ENCODE measurements around the gene RAMACL.
"Not testable (repeated sequence)": the region's sequence is repeated elsewhere in the genome, so short reads cannot be mapped to it uniquely, and the experiment has no call there.

The RAMACL gene

DNA sequence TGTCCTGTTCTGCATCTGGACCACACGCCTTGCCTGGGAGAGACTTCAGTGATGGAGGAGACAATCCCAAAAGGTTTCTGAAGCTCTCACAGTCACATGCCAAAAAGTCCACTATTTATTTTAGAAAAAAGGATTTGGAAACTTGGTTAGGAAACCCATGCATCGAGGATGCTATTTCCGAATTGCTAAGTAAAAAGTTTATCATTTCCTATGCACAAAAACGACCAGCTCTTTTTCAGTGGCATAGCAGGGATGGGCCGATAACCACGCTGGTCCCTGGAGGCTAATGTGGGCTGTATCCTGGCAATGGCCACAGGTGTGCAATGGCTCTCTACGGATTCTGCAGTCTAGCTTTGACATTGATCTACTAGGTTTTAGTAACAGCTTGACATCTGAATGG, 33.9 kb downstream of the RAMACL start:
- no peak for DNase-seq

DNA sequence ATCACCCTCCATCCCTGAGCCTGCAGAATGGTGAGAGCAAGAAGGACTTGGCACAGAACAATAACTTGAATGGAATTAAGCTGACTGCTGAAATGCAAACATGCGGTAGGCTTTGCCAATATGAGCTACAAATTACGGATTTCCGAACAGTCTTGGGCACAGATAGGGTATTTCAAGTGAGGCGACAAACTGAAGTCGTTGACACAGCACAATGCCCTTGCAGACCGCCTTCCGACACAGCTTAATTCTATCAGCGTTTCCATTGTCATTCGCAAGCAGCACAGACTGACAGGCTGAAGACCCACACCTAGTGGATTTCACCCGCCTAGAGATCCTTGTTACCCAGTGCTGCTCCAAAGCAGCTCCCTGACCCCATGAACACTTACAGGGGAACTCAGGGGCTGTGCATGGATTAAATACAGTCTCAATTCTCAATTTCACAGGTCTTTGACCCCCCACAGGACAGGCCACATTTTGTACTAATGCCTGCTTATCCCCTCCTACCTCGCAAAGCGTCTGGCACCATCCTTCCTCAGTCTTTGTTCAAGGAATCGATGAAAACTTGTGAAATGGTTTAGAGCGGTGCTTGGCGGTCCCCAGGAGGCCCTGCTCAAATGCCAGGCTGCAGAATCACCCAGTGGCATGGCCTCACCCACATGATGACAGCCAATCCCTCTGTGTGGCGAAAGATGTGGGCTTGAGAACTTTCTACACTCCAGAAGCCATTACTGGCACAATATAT, 34.6 kb downstream of the RAMACL start:
- DNase-seq, result no peak

DNA sequence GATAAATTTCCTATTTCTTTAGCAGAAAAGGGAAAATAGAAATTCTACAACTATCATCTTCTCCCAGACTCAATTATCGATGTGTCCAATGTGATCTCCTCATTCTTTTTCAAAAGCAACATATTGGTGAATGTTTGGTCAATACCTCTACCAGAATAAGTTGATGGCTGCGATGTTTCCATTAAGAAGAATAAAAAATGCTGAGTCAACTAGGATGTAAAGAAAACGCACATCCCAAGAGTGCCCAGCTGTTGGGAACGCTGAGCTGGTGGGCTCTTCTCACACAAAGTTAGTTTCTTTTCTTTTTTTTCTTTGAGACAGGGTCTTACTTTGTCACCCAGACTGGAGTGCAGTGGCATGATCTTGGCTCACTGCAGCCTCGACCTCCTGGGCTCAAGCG, 39.8 kb downstream of the RAMACL start:
- no peak for DNase-seq

DNA sequence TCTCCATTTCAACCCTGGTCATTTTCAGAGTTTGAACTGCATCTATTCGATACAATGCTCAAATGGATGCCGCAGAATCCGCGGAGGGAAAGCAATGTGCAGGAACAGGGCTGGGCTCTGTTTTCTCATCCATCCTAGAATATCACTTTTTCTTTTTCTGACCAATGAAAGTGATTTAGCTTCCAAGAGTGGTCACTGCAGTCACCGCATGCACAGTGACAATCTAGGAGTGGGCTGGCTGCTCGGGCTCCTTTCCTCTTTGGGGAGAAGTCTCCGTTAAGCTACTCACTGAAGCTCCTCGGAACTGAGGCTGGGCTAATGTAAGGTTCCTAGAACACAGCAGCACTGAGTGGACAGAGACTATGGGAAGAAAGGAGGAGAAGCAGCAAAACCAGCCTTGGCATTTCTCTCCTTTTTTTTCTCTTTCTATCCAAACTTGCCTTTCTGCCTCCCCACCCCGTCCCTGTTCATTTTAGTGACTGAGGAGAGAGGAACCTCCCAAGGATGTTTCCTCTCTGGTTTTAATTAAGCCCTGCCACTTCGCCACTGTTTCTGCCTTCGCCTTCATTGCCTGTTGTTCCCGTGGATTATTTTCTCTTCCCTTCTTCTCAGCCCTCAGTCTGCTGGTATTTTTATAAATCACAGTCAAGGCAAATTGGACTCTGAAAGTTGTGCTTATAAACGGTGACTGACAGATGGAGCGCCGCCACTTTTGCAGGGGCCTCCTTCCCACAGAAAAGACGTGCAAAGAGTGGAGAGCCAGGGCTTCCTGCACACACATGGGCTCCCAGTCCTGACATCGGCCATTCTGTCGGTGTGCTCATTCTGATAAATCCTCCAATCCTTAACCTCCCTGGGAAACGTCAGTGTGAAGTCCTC, 41.1 kb downstream of the RAMACL start:
- no peak for DNase-seq

DNA sequence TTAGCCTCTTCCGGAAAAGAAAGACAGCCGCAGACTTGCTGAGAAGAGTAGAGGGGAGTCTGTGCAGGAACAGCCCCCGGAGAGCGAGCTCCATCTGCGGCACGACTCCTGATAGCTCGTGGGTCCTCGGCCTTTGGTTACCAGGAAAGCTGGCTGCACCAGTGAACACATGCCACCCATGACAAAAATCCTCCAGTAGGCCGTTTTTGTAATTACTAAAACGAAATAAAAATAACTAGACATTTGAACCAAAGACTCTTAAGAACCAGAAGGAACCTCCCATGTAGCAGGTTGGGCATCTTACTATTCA, 42.2 kb downstream of the RAMACL start:
- no peak for DNase-seq

DNA sequence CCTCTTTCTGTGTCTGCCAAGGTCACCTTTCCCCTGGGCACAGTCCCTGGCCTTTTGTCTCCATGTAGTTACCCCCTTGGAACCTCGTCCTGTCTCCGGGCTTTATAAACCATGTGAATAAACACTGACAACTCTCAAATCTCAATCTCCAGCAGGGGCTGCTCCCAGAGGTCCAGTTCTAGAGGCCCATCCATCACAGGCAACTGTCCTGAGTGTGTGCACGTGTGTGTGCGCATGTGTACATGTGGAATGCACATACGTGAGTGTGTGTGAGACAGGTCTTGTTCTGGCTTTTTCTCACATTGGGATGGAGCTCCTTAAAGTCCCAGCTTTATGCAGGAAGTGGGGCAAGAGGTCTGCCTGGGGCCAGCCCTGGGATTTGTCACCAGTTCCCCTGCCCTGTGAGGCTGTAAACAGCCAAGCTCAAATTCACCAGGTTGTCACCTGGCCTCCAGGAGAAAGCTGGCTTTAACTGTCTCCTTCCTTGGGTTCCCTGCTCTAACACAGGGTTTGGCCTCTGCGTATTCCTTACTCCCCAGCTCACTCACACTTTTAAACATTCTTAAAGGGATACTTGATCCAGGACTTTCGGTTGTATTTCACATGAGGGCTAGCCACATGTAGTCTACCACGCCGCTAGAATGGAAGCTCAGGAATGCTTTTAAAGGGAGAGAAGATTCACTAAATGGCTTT, 42.7 kb downstream of the RAMACL start:
- DNase-seq, result no peak

DNA sequence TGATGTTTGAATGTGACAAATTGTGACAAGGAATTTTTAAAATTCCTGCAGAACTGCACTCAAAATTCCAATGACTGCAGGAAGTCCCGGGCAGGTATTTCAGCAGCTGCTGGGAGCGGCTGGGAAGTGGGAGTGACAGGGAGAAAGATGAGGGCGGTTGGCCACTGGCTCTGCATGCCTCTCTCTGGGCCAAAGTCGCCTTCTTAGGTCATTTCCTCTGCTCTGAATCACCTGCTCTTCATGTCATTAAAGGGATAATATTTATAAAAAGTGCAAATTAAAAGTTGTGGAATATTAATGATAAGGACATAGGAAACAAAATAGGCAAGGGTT, 43.9 kb downstream of the RAMACL start:
- DNase-seq, result no peak

DNA sequence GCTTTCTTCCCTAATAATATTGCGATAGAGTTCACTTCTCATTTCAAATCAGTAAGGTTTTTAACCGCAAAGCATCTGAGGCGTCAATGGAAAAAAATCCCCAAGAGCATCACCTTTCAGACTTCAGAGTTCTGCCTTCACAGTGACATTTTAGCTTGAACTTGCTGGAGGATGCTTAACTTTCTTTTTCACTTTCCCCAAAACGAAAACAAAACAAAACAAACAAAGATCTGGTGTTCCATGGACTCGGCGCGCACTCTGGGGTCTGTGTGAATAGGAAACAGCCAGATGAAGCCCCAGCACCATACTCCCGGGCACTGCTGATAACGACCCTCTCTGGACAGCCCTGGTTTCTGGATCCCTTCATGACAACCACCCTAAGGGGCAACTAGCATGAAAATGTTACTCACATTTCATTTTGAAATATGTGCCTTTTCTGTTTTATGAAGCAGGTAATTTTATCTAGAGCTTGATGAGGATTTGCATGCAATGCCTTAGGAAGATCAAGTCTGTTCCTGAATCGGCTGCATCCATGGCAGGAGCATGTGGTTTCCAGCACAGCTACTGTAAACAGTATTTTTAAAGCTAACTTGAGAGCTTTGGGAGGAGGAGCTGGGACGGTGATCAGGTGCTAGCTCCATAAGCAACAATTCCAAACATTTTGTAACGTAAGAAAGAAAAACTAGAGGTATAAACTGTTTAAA, 44.5 kb downstream of the RAMACL start:
- no peak for DNase-seq

DNA sequence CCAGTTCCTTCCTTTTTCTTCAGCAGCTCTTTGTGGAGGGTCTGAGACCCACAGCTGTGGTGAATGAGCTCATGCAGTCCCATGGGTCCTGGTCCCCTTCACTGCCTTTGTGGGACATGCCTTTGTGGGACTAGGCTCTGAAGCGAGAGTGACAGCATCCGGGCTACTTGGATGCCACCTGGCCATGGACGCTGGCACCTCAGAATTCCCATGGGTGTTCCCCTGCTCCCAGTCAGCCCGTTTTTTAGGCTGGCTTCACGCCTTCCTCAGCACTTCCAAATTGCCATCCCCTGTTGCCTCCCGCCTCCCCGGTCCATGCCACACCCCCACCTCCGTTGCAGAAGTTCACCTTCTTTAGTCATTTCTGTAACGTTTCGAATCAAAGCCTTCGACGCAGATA, 45.1 kb downstream of the RAMACL start:
- DNase-seq, result no peak

DNA sequence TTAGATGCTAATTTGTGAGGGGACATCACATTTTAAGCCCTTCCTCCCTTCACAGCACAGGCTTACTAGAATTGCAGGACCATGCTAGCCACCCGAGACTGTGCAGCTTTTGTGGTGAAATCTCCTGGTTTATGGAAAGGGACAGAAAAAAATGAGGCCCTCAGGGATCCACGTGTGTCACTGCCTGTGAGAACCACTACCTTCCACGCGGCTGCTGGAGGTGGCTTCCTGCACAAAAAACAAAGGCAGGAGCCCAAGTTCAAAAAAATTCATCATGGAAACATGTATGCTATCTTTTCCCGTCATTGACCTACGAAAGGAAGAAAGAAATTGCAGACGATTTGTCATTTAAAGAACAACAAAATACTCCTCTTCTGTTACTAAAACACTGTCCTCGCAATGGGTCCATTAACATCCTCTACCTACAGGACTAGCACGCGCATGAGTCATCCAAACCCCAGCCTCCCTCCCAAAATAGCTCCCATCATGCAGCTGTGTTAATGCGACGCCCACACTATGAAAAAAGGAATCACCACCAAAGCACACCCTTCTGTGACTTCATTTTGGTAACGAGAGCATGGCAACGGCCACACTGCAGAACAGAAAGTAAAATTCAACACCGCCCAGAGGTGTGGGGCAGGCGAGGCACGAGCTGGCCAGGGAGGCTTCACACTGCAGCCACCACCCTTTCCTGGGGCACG, 45.7 kb downstream of the RAMACL start:
- no peak for DNase-seq

DNA sequence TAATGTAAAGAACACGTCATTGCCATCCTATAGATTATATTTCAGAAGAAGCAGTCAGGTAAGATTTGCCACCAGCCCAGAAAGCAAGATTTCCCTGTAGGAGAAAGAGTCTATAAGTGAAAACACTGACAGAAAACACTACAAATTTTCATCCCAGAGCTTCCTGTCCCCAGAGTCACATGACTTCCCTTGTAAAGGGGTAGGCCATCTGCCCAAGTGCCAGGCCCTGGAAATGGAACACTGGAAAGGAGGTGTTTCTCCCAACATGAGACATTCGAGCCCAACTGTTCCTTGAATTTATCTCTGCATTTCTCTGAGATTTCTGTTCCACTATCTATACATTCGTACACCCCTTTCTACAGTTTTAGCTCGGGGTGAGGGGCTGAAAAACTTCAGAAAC, 46.9 kb downstream of the RAMACL start:
- peak in 1 of 2 experiments; percentile 26 for DNase-seq

DNA sequence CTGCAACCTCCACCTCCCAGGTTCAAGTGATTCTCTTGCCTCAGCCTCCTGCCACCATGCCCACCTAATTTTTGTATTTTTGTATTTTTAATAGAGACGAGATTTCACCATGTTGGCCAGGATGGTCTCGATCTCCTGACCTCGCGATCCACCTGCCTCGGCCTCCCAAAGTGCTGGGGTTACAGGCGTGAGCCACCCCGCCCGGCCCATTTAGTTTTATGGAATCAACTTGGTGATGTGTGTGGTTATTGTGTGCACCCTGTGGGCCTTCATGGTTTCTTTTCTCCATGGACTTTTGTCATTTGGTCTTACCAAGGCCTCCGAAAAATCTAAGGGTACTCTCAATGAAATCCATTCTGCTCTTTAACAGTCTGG, 47.5 kb downstream of the RAMACL start:
- DNase-seq, result not testable (repeated sequence)

DNA sequence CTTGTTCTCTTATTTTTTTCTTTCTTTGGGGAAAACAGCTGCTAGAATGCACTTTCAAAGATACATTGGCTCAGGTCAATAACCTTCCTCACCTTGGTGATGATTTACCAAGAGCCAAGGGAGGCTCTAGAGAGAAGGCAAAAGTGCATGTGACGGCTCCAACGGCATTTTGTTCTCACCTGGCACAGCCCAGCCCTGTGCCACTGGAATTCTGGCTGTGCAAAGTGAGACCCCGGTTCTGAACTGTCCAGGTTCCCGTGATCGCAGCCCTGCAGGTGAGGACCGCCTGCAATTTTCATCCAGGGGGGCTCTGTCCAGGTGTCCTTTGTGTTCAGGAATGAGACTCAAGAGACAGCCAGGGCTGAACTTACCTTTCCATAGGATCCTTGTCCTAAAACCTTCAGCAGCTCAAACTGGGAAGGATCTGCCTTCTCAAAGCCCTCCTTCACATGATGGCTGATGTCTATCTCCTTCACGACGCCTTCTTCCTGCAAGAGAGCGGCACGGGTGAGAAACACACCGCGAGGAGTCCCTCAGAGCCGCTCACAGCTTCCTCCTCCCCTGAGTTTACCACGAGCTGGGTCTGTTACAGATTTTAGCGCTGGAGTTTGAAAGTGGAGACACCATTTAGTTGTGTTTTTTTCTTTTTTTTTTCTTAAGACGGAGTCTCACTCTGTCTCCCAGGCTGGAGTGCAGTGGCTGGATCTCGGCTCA, 48.0 kb downstream of the RAMACL start:
- no peak for DNase-seq

DNA sequence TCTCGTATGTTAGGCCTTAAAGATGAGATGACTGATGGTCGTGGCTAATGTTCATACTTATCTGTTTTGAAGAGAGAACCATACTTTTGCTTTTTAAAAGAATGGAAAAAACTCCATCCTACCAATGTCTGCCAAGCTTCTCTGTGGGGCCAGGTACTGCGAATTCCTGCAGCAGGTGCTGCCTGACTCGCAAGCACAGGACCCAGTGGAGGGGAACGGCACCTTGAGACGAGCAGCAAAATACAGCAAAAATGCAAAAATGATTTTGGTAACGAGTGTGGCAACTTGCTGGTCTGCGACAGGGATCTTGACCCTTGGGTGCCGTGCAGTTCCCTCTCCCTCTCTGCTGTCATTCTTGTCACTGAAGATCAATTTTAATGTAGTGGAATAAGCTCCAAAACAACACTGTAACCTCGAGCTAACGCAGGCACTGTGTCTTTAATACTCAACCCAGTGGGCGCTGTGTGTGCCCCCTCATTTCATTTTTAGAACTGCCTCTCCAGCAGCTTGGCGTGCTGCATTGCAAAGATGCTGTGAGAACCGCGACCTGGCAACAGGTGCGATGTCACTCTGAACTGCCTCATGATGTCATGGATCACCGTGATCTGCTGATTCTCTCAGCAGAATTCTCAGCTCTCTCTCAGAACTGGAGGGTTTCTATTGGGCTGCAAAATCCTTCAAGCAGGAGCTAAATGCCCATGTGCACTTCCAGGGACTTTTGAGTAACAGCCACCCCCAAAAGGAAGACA, 51.6 kb downstream of the RAMACL start:
- DNase-seq, result no peak

DNA sequence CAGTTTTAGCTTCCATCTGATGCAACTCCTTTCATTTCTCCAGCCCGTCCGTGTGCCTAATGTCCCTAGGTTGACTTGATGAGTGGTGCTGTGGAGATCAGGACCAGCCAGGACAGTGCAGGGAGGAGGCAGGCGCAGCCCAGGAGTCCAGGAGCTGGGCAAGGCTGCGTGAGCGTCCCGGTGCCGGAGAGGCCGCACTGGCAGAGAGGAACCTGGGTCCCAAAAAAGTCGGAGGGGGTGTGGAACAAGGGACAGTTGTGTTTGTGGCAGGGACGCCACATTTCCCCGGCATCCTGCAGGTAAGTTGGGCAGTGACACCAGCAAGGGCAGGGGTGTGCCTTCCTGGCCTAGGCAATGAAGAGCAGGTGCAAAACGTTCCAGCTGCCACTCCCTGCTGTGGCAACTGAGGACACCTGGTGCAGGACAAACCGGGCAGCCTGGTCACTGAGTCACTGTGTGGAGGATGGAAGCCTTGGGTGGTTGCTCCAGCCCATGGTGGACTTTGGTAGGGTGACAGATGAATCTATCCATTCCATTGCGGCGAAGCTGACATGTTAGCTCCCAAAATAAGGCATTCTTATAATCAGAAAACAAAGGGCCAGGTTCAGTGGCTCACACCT, 53.2 kb downstream of the RAMACL start:
- DNase-seq, result no peak
